ENCODE data around the gene CHD9. TPM values are rescaled to one million over a fixed set of nuclear protein-coding genes. Genes with fewer than 3 reads are reported as not detected.

Gene CHD9
- total RNA-seq, 4 donors from 2014 or later, result 46.8 to 85.5 (median 55.6) TPM

DNA sequence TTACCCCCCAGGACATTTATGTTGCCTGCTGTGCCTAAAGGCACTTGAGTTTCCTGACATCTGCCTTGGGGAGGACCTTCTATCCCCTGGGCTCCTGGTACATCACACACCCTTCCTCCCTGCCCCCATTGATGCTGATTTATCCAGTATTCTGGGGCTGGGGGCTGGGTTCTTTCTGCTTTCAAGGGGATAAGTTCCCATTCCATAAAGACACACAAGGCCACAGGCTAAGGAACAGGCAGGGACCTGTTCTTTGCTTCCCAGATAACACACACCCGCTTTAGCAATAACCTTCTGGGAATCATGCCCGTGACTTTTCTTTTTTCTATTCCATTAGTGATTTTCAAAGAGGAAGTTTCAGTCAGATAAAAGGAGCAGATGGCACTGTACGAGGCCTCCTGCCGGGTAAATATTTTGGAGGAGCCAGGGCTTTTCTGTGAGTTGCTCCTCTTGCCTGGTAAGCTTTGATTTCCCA lies 30.6 kb downstream of the CHD9 start:
- no peak overlapping the region for H3K4me3 ChIP-seq
- peaks cover 7 to 89% (median 42%) of the 10 kb centered on the region in 3 donors for H3K4me1 ChIP-seq
- TF ChIP-seq EP300 (IDR thresholded peaks at IDR 0.05) (no peak), CTCF (IDR thresholded peaks at IDR 0.05) (peak in 1 of 4 experiments; percentile 4)
- peak; percentile 32 for ATAC-seq
- WGBS, 2 donors (ENCODE audit: low coverage in 1 of 2), result 26 to 83% methylated on average over 4 of the region's 4 CpGs
- peak overlapping the region; percentile 36 to 78 (median 76) for H3K27ac ChIP-seq
- H3K9me3 ChIP-seq, result no peaks in the 10 kb centered on the region
- no peaks in the 10 kb centered on the region for H3K36me3 ChIP-seq
- no peaks in the 10 kb centered on the region for H3K27me3 ChIP-seq

- 66 to 73% methylated on average over 3 to 5 of the region's 6 CpGs for whole genome bisulfite sequencing, 2 donors (ENCODE audit: low coverage in 1 of 2)
- no peak overlapping the region for H3K4me3 ChIP-seq
- H3K4me1 ChIP-seq, result peaks cover 7 to 89% (median 43%) of the 10 kb centered on the region in 3 donors
- H3K9me3 ChIP-seq, result no peaks in the 10 kb centered on the region
- no peaks in the 10 kb centered on the region for H3K36me3 ChIP-seq
- peak overlapping the region in 3 of 4 donors; percentile 74 to 78 (median 78) for H3K27ac ChIP-seq
- H3K27me3 ChIP-seq, result no peaks in the 10 kb centered on the region
- ATAC-seq, result no peak
- TF ChIP-seq EP300 (IDR thresholded peaks at IDR 0.05) (no peak), CTCF (IDR thresholded peaks at IDR 0.05) (no peak), POLR2AphosphoS5 (IDR thresholded peaks at IDR 0.05) (no peak), POLR2A (IDR thresholded peaks at IDR 0.05) (no peak)
Observed at GRCh38 chr16:53085931-53086421, 31.2 kb downstream of the CHD9 start.

- H3K9me3 ChIP-seq, result no peaks in the 10 kb centered on the region
- TF ChIP-seq CTCF (IDR thresholded peaks at IDR 0.05) (no peak), POLR2A (IDR thresholded peaks at IDR 0.05) (no peak), EP300 (IDR thresholded peaks at IDR 0.05) (no peak), POLR2AphosphoS5 (IDR thresholded peaks at IDR 0.05) (no peak)
- no peaks in the 10 kb centered on the region for H3K27me3 ChIP-seq
- H3K4me3 ChIP-seq, result no peak overlapping the region
- peak overlapping the region in 3 of 4 donors; percentile 19 to 78 (median 78) for H3K27ac ChIP-seq
- H3K4me1 ChIP-seq, result peaks cover 16 to 91% (median 47%) of the 10 kb centered on the region in 3 donors
- no peaks in the 10 kb centered on the region for H3K36me3 ChIP-seq
- ATAC-seq, result no peak
- 39 to 63% methylated on average over 3 of the region's 3 CpGs for WGBS, 2 donors (ENCODE audit: low coverage in 1 of 2)
Observed at GRCh38 chr16:53087101-53087500, 32.3 kb downstream of the CHD9 start.

GRCh38 chr16:53089434-53090285 lies 34.9 kb downstream of the CHD9 start:
- no peak for ATAC-seq
- TF ChIP-seq POLR2AphosphoS5 (IDR thresholded peaks at IDR 0.05) (peak; percentile 22), POLR2A (IDR thresholded peaks at IDR 0.05) (no peak)
- Histone ChIP-seq H3K27ac (peak overlapping the region; percentile 81 to 93 (median 87)), H3K4me3 (no peak overlapping the region), H3K9me3 (no peaks in the 10 kb centered on the region), H3K36me3 (no peaks in the 10 kb centered on the region), H3K4me1 (peaks cover 16 to 94% (median 48%) of the 10 kb centered on the region in 3 donors), H3K27me3 (no peaks in the 10 kb centered on the region)
- 7 to 8% methylated on average over 3 to 4 of the region's 4 CpGs for WGBS, 2 donors (ENCODE audit: low coverage in 1 of 2)

- H3K27me3 ChIP-seq, result no peaks in the 10 kb centered on the region
- H3K36me3 ChIP-seq, result no peaks in the 10 kb centered on the region
- TF ChIP-seq POLR2AphosphoS5 (IDR thresholded peaks at IDR 0.05) (no peak), POLR2A (IDR thresholded peaks at IDR 0.05) (no peak), EP300 (IDR thresholded peaks at IDR 0.05) (no peak), CTCF (IDR thresholded peaks at IDR 0.05) (no peak)
- WGBS, 2 donors (ENCODE audit: low coverage in 1 of 2), result 15 to 20% methylated on average over 5 of the region's 5 CpGs
- peak overlapping the region; percentile 81 to 93 (median 87) for H3K27ac ChIP-seq
- H3K9me3 ChIP-seq, result no peaks in the 10 kb centered on the region
- no peak for ATAC-seq
- H3K4me1 ChIP-seq, result peaks cover 16 to 88% (median 42%) of the 10 kb centered on the region in 3 donors
- peak overlapping the region in 1 of 2 donors; percentile 33 for H3K4me3 ChIP-seq
Observed at GRCh38 chr16:53090286-53090590, 35.4 kb downstream of the CHD9 start.
